Hepatocyte (in vitro differentiated cells): Measurements from ENCODE around the gene IL17RD. TPM values are rescaled to one million over a fixed set of nuclear protein-coding genes. Genes with fewer than 3 reads are reported as not detected.

Experiments used
- DNase-seq: peaks from one replicate; pipeline ENCODE4 v3.0.0-alpha.2; 2016; ENCODE audit warnings: low spot score
- H2AFZ ChIP-seq: fragments of 200-600 bp; sonication (generic); 2 replicates; pipeline ENCODE4 v1.6.0; 2016; ENCODE audit warnings: antibody characterized with exemption, mild to moderate bottlenecking
- H3K27ac ChIP-seq: fragments of 200-600 bp; sonication (generic); 2 replicates; pipeline ENCODE4 v1.5.1; 2016; ENCODE audit warnings: mild to moderate bottlenecking
- H3K27me3 ChIP-seq: fragments of 200-600 bp; sonication (generic); 2 replicates; pipeline ENCODE4 v1.6.1; 2016
- H3K36me3 ChIP-seq: fragments of 200-600 bp; sonication (generic); replicated peaks from 2 replicates; pipeline ENCODE4 v1.5.1; 2016; ENCODE audit warnings: low read depth; ENCODE audit not compliant: insufficient read depth
- H3K4me1 ChIP-seq: fragments of 200-600 bp; sonication (generic); 2 replicates; pipeline ENCODE4 v1.5.1; 2016; ENCODE audit warnings: mild to moderate bottlenecking, moderate library complexity; ENCODE audit not compliant: insufficient read depth
- H3K4me2 ChIP-seq: fragments of 200-600 bp; sonication (generic); 2 replicates; pipeline ENCODE4 v1.6.0; 2016
- H3K4me3 ChIP-seq: fragments of 200-600 bp; sonication (generic); 2 replicates; pipeline ENCODE4 v1.5.1; 2016; ENCODE audit warnings: mild to moderate bottlenecking
- H3K79me2 ChIP-seq: fragments of 200-600 bp; sonication (generic); 2 replicates; pipeline ENCODE4 v1.6.0; 2017; ENCODE audit warnings: mild to moderate bottlenecking
- H3K9me2 ChIP-seq: fragments of 200-600 bp; sonication (generic); replicated peaks from 2 replicates; pipeline ENCODE4 v1.6.0; 2017; ENCODE audit warnings: mild to moderate bottlenecking; ENCODE audit not compliant: insufficient read depth
- H3K9me3 ChIP-seq: fragments of 200-600 bp; sonication (generic); 2 replicates; pipeline ENCODE4 v1.5.1; 2016; ENCODE audit warnings: low read depth, mild to moderate bottlenecking
- H4K20me1 ChIP-seq: fragments of 200-600 bp; sonication (generic); 2 replicates; pipeline ENCODE4 v1.6.0; 2016; ENCODE audit warnings: mild to moderate bottlenecking; ENCODE audit not compliant: insufficient read depth, poor library complexity, severe bottlenecking
- EZH2 ChIP-seq: fragments of 200-600 bp; sonication (generic); IDR thresholded peaks from 2 replicates; pipeline ENCODE4 v1.6.1; 2016; ENCODE audit warnings: antibody characterized with exemption, mild to moderate bottlenecking, borderline replicate concordance
- EZH2phosphoT487 ChIP-seq: fragments of 200-600 bp; sonication (generic); IDR thresholded peaks from one replicate; pipeline ENCODE4 v1.6.1; 2018; ENCODE audit warnings: antibody characterized with exemption, mild to moderate bottlenecking, low read depth, moderate library complexity; ENCODE audit not compliant: unreplicated experiment, severe bottlenecking
- WGBS: methylation state at CpG from one replicate; pipeline ENCODE4 v1.1.6; 2016; ENCODE audit warnings: low lambda C conversion rate; ENCODE audit errors: missing lambda C conversion rate; 5-methylcytosine and 5-hydroxymethylcytosine counted together
- polyA plus RNA-seq: library from polyadenylated mRNA; unstranded; fragments of >200 nt; fragmentation: Nextera tagmentation; extraction: Ambion mirVana; gene quantifications from 2 replicates; pipeline ENCODE4 v1.2.1, GENCODE V29; 2016
- total RNA-seq: library from RNA; depleted of rRNA; stranded (reverse); fragments of >200 nt; gene quantifications from 2 replicates; pipeline ENCODE4 v1.2.3, GENCODE V29; 2014
- TF ChIP-seq, protein P1 (sequence below): fragments of 200-600 bp; sonication (generic); IDR thresholded peaks from 2 replicates; pipeline ENCODE4 v1.5.1; 2016; ENCODE audit warnings: antibody characterized with exemption, mild to moderate bottlenecking; ENCODE audit not compliant: poor library complexity

IL17RD gene
- total and polyA plus RNA-seq, 2 experiments from 2014 or later, result 1.7 to 6.2 TPM

DNA sequence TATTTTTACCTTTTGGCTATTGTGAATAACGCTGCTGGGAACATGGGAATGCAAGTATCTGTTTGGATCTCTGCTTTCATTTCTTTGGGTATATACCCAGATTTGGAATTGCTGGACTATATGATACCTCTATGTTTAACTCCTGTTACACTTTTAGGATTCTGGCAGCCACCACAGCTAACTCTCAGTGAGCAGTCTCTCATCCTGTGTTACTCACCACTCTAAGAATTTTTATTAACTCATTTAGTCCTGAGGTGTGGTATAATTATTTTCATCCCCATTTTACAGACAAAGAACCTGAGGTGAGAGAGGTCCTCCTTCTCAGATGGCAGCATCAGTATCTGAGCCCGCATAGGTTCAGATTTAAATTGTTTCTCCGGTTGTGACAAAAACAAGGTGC, 103.6 kb downstream of the IL17RD start:
- peak overlapping the region; percentile 85 for H3K27ac ChIP-seq
- H3K9me2 ChIP-seq, result no peaks in the 10 kb centered on the region
- H4K20me1 ChIP-seq, result no peaks in the 10 kb centered on the region
- no peaks in the 10 kb centered on the region for H3K36me3 ChIP-seq
- peaks cover 10% of the 10 kb centered on the region for H3K79me2 ChIP-seq
- no peaks in the 10 kb centered on the region for H3K27me3 ChIP-seq
- H3K4me2 ChIP-seq, result no peak overlapping the region
- TF ChIP-seq, protein P1, sequence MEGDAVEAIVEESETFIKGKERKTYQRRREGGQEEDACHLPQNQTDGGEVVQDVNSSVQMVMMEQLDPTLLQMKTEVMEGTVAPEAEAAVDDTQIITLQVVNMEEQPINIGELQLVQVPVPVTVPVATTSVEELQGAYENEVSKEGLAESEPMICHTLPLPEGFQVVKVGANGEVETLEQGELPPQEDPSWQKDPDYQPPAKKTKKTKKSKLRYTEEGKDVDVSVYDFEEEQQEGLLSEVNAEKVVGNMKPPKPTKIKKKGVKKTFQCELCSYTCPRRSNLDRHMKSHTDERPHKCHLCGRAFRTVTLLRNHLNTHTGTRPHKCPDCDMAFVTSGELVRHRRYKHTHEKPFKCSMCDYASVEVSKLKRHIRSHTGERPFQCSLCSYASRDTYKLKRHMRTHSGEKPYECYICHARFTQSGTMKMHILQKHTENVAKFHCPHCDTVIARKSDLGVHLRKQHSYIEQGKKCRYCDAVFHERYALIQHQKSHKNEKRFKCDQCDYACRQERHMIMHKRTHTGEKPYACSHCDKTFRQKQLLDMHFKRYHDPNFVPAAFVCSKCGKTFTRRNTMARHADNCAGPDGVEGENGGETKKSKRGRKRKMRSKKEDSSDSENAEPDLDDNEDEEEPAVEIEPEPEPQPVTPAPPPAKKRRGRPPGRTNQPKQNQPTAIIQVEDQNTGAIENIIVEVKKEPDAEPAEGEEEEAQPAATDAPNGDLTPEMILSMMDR, result no peak
- TF ChIP-seq EZH2phosphoT487, result no peak
- TF ChIP-seq EZH2, result no peak
- no peak for DNase-seq
- no peaks in the 10 kb centered on the region for H3K9me3 ChIP-seq
- WGBS, result 89% methylated on average over 3 of the region's 3 CpGs
- no peak overlapping the region for H2AFZ ChIP-seq
- H3K4me1 ChIP-seq, result peaks cover 3% of the 10 kb centered on the region
- H3K4me3 ChIP-seq, result no peak overlapping the region

DNA sequence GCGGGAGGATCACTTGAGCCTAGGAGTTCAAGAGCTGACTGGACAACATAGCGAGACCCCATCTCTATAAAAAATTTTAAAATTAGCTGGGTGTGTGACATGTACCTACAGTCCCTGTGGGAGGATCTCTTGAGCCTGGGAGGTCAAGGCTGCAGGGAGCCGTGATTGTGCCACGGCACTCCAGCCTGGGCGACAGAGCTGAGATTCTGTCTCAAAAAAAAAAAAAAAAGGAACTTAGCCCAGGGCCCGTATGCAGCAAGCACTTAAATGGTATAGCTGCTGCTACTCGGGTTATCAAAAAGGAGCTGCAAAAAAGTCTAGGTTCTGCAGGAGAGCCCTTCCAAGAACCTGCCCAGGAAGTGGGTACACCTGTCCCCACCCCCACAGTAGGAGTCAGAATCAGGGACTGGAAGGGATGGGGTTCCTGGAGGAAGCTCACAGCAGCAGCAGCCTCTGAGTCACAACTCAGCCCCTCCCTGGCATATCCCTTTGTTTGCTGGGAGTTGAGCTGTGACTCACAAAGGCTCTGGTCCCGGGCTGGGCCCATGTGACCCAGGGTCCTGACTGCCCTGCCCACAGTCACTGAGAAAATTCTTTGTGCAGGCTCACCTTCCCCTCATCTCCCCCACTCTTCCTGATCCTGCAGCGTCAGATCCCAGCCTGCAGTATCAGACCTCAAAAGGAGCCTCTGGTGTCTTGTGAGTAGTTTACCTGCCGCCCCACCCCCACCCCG, 104.9 kb downstream of the IL17RD start, which contains the start of gene SPATA12:
SPATA12 (plus strand) TSS at position 576 of the 733 bp plus-strand sequence. CDS start 13,031 bp downstream, outside the sequence.
- Histone ChIP-seq H2AFZ (no peak within 1 kb of the TSS), H3K9me2 (no peaks in the 10 kb centered on the region), H3K79me2 (peaks cover 10% of the 10 kb centered on the region), H3K27me3 (no peaks in the 10 kb centered on the region), H3K4me3 (no peak within 1 kb of the TSS), H3K36me3 (no peaks in the 10 kb centered on the region), H3K9me3 (no peaks in the 10 kb centered on the region), H3K4me2 (peak within 1 kb of the TSS; percentile 43), H4K20me1 (no peaks in the 10 kb centered on the region), H3K4me1 (peaks cover 3% of the 10 kb centered on the region), H3K27ac (peak within 1 kb of the TSS; percentile 85)
- TF ChIP-seq, protein P1, result no peak
- TF ChIP-seq EZH2phosphoT487 (no peak), EZH2 (no peak)
- WGBS, result 54% methylated on average over 11 of the region's 11 CpGs
- DNase-seq, result peak; percentile 91

DNA sequence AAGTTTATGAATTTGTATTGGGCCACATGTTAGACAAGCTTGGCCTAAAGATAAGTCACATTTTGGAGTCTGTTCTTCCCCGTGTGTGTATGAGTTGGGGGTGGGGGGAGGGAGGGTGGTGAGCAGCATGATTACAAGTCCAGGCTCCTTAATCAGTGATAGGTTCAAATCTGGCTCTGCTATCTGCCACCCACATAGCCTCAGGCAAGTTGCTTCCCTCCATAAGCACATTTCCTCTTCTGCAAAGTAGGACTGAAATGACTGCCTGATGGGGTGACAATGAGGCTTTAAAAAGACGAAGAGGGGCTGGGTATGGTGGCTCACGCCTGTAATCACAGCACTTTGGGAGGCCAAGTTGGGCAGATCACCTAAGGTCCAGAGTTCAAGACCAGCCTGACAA, 105.7 kb downstream of the IL17RD start:
- H3K27ac ChIP-seq, result no peak overlapping the region
- H2AFZ ChIP-seq, result no peak overlapping the region
- no peaks in the 10 kb centered on the region for H3K27me3 ChIP-seq
- no peak overlapping the region for H3K4me3 ChIP-seq
- H3K9me3 ChIP-seq, result no peaks in the 10 kb centered on the region
- no peaks in the 10 kb centered on the region for H3K36me3 ChIP-seq
- 62% methylated on average over 3 of the region's 3 CpGs for WGBS
- H3K9me2 ChIP-seq, result no peaks in the 10 kb centered on the region
- no peaks in the 10 kb centered on the region for H4K20me1 ChIP-seq
- DNase-seq, result no peak
- H3K4me2 ChIP-seq, result no peak overlapping the region
- TF ChIP-seq EZH2, result no peak
- no peak for TF ChIP-seq EZH2phosphoT487
- TF ChIP-seq, protein P1, result no peak
- H3K79me2 ChIP-seq, result peaks cover 10% of the 10 kb centered on the region
- peaks cover 3% of the 10 kb centered on the region for H3K4me1 ChIP-seq
